ENCODE results near the gene DVL2.
A peak's percentile ranks its signal among the peaks of the same experiment; 100 is the strongest.

Gene DVL2

DNA sequence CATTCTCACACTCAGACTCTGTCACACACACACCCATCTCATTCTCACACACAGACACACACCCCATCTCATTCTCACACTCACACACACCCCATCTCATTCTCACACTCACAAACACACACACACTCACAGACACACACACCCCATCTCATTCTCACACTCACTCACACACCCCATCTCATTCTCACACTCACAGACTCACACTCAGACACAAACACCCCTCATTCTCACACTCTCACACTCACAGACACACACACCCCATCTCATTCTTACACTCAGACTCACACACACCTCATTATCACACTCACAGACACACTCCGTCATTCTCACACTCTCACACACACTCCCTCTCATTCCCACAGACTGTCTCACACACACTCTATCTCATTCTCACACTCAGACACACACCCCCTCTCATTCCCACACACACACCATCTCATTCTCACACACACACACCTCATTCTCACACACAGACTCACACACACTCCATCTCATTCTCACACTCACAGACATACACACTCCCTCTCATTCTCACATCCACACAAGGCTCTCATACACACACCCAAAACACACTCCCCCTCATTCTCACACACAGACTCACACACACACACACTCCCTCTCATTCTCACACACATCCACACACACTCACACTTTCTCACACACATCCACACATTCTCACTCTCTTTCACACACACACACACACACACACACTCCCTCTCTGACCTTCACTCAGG, 58.0 kb downstream of the DVL2 start (continued):
- no peak for TF ChIP-seq ZNF292 (tag by site-specific recombination; IDR thresholded peaks at IDR 0.05; ENCODE audit: borderline replicate concordance, low read depth)
- no peak for TF ChIP-seq ZFP3 (tag by site-specific recombination; IDR thresholded peaks at IDR 0.05; ENCODE audit: low read depth)
- TF ChIP-seq ZNF133 (tag by site-specific recombination; IDR thresholded peaks at IDR 0.05), result no peak
- TF ChIP-seq, protein P1, sequence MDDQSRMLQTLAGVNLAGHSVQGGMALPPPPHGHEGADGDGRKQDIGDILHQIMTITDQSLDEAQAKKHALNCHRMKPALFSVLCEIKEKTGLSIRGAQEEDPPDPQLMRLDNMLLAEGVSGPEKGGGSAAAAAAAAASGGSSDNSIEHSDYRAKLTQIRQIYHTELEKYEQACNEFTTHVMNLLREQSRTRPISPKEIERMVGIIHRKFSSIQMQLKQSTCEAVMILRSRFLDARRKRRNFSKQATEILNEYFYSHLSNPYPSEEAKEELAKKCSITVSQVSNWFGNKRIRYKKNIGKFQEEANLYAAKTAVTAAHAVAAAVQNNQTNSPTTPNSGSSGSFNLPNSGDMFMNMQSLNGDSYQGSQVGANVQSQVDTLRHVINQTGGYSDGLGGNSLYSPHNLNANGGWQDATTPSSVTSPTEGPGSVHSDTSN (CRISPR knock-in tag; IDR thresholded peaks at IDR 0.05), result no peak
- no peak for TF ChIP-seq ZNF768 (tag by site-specific recombination; IDR thresholded peaks at IDR 0.05)
- no peak for TF ChIP-seq SCRT2 (tag by site-specific recombination; IDR thresholded peaks at IDR 0.05)
- TF ChIP-seq ZNF639 (tag by site-specific recombination; IDR thresholded peaks at IDR 0.05), result no peak
- TF ChIP-seq SP7 (tag by site-specific recombination; IDR thresholded peaks at IDR 0.05), result no peak
- no peak; the same call in 1 of the 2 replicates for TF ChIP-seq ZBTB20 (tag by site-specific recombination; IDR thresholded peaks at IDR 0.05)
- no peak for TF ChIP-seq ZXDB (tag by site-specific recombination; IDR thresholded peaks at IDR 0.05)
- TF ChIP-seq ZNF223 (tag by site-specific recombination; IDR thresholded peaks at IDR 0.05), result no peak
- TF ChIP-seq ZNF350 (tag by site-specific recombination; IDR thresholded peaks at IDR 0.05), result no peak
- no peak for TF ChIP-seq REPIN1 (tag by site-specific recombination; IDR thresholded peaks at IDR 0.05; ENCODE audit: low read depth)
- TF ChIP-seq ZNF23 (tag by site-specific recombination; IDR thresholded peaks at IDR 0.05; ENCODE audit: borderline replicate concordance), result 0 out of 2 replicates have a peak, but pooled peaks have one; percentile 35
- no peak for TF ChIP-seq OVOL3 (tag by site-specific recombination; IDR thresholded peaks at IDR 0.05)
- no peak for TF ChIP-seq ZNF791 (tag by site-specific recombination; IDR thresholded peaks at IDR 0.05)
- TF ChIP-seq ZNF184 (tag by site-specific recombination; IDR thresholded peaks at IDR 0.05), result no peak
- no peak for TF ChIP-seq HOXC10 (CRISPR knock-in tag; IDR thresholded peaks at IDR 0.05)
- no peak for TF ChIP-seq HIC1 (tag by site-specific recombination; IDR thresholded peaks at IDR 0.05)
- TF ChIP-seq ZNF366 (tag by site-specific recombination; conservative IDR thresholded peaks at IDR 0.05), result peak; percentile 51
- no peak for TF ChIP-seq ZNF202 (tag by site-specific recombination; IDR thresholded peaks at IDR 0.05; ENCODE audit: borderline replicate concordance)
- no peak; the same call in none of the 2 replicates for TF ChIP-seq BCL6B (tag by site-specific recombination; IDR thresholded peaks at IDR 0.05)
- no peak for TF ChIP-seq ZBTB21 (tag by site-specific recombination; IDR thresholded peaks at IDR 0.05)
- 0 out of 2 replicates have a peak, but pooled peaks have one; percentile 13 for TF ChIP-seq ZSCAN16 (tag by site-specific recombination; IDR thresholded peaks at IDR 0.05)
- TF ChIP-seq, protein P2, sequence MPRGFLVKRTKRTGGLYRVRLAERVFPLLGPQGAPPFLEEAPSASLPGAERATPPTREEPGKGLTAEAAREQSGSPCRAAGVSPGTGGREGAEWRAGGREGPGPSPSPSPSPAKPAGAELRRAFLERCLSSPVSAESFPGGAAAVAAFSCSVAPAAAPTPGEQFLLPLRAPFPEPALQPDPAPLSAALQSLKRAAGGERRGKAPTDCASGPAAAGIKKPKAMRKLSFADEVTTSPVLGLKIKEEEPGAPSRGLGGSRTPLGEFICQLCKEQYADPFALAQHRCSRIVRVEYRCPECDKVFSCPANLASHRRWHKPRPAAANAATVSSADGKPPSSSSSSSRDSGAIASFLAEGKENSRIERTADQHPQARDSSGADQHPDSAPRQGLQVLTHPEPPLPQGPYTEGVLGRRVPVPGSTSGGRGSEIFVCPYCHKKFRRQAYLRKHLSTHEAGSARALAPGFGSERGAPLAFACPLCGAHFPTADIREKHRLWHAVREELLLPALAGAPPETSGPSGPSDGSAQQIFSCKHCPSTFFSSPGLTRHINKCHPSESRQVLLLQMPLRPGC (tag by site-specific recombination; IDR thresholded peaks at IDR 0.05), result peak; percentile 7; the same call in 1 of the 2 replicates
- TF ChIP-seq SALL2 (tag by site-specific recombination; IDR thresholded peaks at IDR 0.05; ENCODE audit: borderline replicate concordance), result peak; percentile 58; the same call in 1 of the 2 replicates
- TF ChIP-seq, protein P3, sequence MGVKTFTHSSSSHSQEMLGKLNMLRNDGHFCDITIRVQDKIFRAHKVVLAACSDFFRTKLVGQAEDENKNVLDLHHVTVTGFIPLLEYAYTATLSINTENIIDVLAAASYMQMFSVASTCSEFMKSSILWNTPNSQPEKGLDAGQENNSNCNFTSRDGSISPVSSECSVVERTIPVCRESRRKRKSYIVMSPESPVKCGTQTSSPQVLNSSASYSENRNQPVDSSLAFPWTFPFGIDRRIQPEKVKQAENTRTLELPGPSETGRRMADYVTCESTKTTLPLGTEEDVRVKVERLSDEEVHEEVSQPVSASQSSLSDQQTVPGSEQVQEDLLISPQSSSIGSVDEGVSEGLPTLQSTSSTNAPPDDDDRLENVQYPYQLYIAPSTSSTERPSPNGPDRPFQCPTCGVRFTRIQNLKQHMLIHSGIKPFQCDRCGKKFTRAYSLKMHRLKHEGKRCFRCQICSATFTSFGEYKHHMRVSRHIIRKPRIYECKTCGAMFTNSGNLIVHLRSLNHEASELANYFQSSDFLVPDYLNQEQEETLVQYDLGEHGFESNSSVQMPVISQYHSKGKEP (tag by site-specific recombination; IDR thresholded peaks at IDR 0.05), result no peak
- no peak for TF ChIP-seq ZNF777 (tag by site-specific recombination; IDR thresholded peaks at IDR 0.05; ENCODE audit: borderline replicate concordance)
- no peak for TF ChIP-seq ZBTB26 (tag by site-specific recombination; optimal IDR thresholded peaks at IDR 0.05)

All from HEK293 (cell line).